Spleen (tissue), 7 donors: ENCODE measurements around the gene CNN3.

Source experiments
- POLR2AphosphoS5 ChIP-seq, 3 donors: sonication (generic); formaldehyde crosslinking; IDR thresholded peaks; one replicate each; pipeline ENCODE4 v1.5.1; 2017; ENCODE audit warnings: antibody characterized with exemption in 3 of 3
- TF ChIP-seq, protein P1 (sequence below), 11 experiments: fragments of 200-600 bp in 7 of 11; fragments of 450-650 bp in 4 of 11; sonication (generic) in 4 of 11; IDR thresholded peaks in 8 of 11; conservative IDR thresholded peaks in 3 of 11; 1 replicate in 7 of 11; 2 replicates in 4 of 11; pipeline versions ENCODE4 v1.4.0 to v1.8.0; 2016 to 2021; ENCODE audit warnings: antibody characterized with exemption in 11 of 11, inconsistent platforms in 4 of 11, mild to moderate bottlenecking in 1 of 11
- donor health status: DM: no; HTN: no; CAD: no; lungs with moderate emphysema.
- donor health status: DM: no; HTN: no; CAD: no.
- donor health status: DM: no; HTN: no; CAD: no.

DNA sequence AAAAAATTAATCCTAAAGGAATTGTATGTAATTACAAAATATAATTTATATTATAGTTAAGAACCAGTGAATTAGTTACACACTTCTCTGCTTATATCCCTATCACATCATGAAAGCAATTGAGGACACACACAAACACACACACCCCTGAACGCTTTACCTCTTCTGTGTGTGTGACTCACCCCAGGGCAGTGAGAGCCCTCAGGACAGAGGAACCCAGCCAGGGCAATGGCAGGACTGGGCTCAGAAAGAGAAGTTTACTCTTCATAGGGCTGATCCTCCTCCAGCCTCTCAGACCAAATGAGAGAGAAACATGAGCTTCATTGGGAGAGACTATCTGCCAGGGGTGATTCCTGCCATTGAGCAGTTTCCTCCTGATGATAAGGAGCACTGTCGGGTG, 68.6 kb downstream of the CNN3 start:
- TF ChIP-seq, protein P1, sequence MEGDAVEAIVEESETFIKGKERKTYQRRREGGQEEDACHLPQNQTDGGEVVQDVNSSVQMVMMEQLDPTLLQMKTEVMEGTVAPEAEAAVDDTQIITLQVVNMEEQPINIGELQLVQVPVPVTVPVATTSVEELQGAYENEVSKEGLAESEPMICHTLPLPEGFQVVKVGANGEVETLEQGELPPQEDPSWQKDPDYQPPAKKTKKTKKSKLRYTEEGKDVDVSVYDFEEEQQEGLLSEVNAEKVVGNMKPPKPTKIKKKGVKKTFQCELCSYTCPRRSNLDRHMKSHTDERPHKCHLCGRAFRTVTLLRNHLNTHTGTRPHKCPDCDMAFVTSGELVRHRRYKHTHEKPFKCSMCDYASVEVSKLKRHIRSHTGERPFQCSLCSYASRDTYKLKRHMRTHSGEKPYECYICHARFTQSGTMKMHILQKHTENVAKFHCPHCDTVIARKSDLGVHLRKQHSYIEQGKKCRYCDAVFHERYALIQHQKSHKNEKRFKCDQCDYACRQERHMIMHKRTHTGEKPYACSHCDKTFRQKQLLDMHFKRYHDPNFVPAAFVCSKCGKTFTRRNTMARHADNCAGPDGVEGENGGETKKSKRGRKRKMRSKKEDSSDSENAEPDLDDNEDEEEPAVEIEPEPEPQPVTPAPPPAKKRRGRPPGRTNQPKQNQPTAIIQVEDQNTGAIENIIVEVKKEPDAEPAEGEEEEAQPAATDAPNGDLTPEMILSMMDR (IDR thresholded peaks at IDR 0.05 in 8 of 11, conservative IDR thresholded peaks at IDR 0.05 in 3 of 11): no peak
- no peak for TF ChIP-seq POLR2AphosphoS5 (IDR thresholded peaks at IDR 0.05)
